HL-60/S4 treated with phorbol 12-myristate 13-acetate at 8.2 ng/mL for 4 days and 3 days (cell line): ENCODE data around the gene DIRAS1.
"Not testable (repeated sequence)": the region's sequence is repeated elsewhere in the genome, so short reads cannot be mapped to it uniquely, and the experiment has no call there.

Experiments
- in situ Hi-C: fragments of 300-500 bp; cut with MboI; formaldehyde crosslinking; loops from 2 replicates; pipeline ENCODE4 v1.15.0; 2022; ENCODE audit warnings: low sequenced_read_pairs

DIRAS1 gene

GRCh38 chr19:2714102-2714501 is 7.1 kb downstream of the DIRAS1 start:
- in situ Hi-C loops: not testable (repeated sequence)

DNA sequence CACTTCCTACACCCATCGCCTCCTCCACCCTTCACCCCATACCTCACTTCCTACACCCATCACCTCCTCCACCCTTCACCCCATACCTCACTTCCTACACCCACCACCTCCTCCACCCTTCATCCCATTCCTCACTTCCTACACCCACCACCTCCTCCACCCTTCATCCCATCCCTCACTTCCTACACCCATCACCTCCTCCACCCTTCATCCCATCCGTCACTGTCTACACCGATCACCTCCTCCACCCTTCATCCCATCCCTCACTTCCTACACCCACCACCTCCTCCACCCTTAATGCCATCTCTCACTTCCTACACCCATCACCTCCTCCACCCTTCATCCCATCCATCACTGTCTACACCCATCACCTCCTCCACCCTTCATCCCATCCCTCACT is 8.0 kb downstream of the DIRAS1 start:
- in situ Hi-C loops: not testable (repeated sequence)

DNA sequence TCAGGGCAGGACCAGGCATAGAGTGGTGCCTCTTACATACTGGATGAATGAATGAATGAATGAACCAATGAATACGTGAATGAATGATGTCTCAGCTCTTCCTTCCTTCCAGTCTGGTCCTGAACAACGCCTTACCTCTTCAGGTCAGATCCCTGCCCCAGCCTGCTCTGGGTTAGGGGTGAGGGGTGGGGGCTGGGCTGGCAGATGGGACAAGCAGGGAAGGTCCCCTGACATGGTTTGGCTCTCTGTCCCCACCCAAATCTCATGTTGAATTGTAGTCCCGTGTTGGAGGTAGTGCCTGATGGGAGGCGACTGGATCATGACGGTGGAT is 9.3 kb downstream of the DIRAS1 start:
- in situ Hi-C loops: no loop called here

GRCh38 chr19:2711172-2711874 is 9.8 kb downstream of the DIRAS1 start:
- in situ Hi-C loops: no loop called here

- in situ Hi-C loops: no loop called here
Measured at GRCh38 chr19:2706251-2706650, 14.9 kb downstream of the DIRAS1 start.

GRCh38 chr19:2703691-2704216 is 17.4 kb downstream of the DIRAS1 start:
- in situ Hi-C loops: no loop called here

DNA sequence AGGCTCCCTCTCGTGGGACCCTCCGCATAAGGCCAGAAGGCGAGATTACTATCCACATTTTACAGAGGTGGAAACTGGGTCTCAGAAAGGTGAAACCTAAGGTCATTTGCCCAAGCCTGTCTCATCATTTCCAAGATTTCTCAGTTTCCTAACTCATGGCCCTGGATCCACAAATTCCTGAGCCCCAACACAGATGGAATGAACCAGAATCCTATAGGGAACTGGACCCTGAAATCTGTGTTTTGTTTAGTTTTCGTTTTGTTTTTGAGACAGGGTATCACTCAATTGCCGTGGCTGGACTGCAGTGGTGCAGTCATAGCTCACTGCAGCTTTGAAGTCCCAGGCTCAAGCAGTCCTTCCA is 18.1 kb downstream of the DIRAS1 start:
- in situ Hi-C loops: no loop called here

GRCh38 chr19:2702170-2703076 is 18.7 kb downstream of the DIRAS1 start, which contains the start of gene GNG7:
Gene GNG7 (minus strand): TSS chr19:2702694. CDS start chr19:2520688, 182,006 bp downstream.
- in situ Hi-C loops: no loop called here

- in situ Hi-C loops: no loop called here
Measured at GRCh38 chr19:2701361-2702169, 19.6 kb downstream of the DIRAS1 start.

GRCh38 chr19:2700660-2701360 is 20.4 kb downstream of the DIRAS1 start:
- in situ Hi-C loops: no loop called here

DNA sequence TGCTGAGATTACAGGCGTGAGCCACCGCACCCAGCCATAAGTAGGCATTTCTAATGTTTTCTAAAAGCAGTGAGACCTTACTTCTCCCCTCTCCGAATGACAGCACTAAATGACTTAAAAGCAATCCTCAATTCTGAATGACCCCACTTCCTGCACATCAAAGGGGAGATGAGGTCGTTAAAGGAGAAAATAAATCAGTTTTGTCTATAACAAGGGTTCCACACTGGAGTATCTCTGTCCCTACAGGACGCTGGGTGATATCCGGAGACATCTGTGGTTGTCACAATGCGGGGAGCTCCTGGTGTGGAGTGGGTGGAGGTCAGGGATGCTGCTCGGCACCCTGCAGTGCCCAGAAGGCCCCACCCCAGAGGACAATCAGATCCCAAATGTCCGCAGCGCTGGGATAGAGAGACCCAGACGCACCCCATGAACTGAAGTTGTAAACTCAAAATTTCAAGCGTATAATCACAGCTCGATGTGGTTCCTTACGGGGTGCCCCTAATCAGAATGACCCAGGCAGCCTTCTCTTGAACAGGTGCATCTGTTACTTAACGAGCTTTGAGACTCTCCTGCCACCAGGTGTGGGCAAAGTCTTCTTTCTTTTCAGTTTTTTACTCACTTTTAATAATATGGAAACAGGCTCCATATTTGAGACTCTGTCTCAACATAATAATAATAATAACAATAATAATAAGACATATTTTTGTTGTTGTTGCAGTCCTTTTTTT is 21.6 kb downstream of the DIRAS1 start:
- in situ Hi-C loops: no loop called here

- in situ Hi-C loops: no loop called here
Measured at GRCh38 chr19:2694196-2694595, 27.0 kb downstream of the DIRAS1 start.

DNA sequence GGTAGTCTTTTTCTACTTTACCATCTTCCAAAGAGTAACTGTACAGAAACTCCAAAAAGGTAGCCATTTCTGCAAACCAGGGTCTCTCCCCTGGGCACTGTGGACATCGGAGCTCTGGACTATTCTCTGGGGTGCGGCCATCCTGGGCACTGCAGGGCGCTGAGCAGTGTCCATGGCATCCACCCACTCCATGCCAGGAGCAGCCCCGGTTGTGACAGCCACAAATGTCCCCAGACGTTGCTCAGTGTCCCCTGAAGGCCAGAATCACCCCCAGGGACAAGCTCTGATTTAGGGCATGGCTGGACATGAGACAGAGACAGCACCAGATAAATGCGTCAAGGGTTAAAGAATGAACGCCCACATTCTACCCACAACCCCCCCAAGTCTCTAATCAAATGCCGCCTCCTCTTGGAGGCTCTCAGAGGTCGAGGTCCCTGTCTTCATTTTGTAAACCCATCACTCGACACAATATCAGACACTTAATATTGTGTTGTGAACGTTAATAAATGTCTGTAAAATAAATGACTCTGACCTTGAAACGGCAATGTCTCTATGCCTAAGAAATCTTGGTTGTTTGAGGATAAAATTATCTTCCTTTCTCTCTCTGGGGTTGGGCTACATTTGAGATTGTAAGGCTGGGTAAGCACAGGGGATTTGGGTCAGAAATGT is 27.5 kb downstream of the DIRAS1 start:
- in situ Hi-C loops: no loop called here

GRCh38 chr19:2691951-2692350 is 29.2 kb downstream of the DIRAS1 start:
- in situ Hi-C loops: no loop called here

- in situ Hi-C loops: no loop called here
Measured at GRCh38 chr19:2690856-2691255, 30.3 kb downstream of the DIRAS1 start.

DNA sequence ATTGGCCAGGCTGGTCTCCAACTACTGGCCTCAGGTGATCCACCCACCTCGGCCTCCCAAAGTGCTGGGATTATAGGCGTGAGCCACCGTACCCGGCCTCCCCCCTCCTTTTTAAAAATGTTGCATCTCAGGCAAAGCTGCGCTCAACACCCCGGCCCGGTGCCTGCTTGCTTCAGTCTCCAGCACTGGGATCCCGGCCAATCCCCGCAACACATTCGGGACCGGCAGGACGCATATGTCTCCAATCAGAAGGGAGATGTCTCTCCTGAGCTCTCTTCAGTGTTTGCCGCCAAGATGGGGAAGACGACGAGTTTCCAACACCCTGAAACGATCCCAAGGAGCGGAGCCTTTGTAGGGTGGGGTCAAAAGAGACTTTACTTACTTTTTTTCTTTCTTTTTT is 34.8 kb downstream of the DIRAS1 start:
- in situ Hi-C loops: no loop called here

DNA sequence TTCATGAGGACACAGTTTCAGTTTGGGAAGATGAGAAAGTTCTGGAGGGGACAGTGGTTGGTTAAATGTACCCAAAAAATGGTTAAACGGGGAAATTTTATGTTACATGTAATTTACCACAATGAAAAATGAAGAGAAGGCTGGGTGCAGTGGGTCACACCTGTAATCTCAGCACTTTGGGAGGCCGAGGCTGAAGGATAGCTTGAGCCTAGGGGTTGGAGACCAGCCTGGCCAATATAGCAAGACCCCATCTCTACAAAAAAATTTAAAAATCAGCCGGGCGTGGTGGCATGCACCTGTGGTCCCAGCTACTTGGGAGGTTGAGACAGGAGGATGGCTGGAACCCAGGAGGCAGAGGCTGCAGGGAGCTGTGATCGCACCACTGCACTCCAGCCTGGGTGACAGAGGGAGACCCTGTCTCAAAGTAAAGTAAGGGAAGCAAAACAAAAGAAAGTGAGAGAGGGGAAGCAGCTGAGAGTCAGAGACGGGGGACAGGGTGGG is 35.9 kb downstream of the DIRAS1 start:
- in situ Hi-C loops: no loop called here

GRCh38 chr19:2683430-2684003 is 37.7 kb downstream of the DIRAS1 start:
- in situ Hi-C loops: no loop called here

GRCh38 chr19:2680808-2681207 is 40.4 kb downstream of the DIRAS1 start:
- in situ Hi-C loops: no loop called here
